GM12872 (cell line): Measurements from ENCODE around the gene EID2.

Experiments
- CTCF ChIP-seq: IDR thresholded peaks from 3 replicates; pipeline ENCODE4 v1.5.1; 2011; ENCODE audit warnings: low read depth, mild to moderate bottlenecking, low read length, moderate library complexity; ENCODE audit not compliant: insufficient read depth

The EID2 gene

DNA sequence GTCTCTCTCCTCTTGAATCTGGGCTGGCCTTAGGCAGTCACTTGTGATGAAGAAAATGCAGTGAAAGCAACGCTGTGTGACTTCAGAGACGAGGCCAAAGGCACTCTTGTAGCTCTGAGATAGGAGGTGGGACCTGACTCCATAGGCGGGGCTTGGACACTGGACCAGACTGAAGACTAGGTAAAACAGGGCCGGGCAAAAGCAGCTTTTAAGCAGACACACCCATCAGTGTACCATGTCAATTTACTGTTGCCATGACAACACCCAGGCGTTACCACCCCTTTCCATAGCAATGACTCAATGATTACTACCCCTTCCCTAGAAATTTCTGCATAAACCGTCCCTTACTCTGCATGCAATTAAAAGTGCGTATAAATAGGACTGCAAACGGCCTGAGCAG, 6.6 kb upstream of the EID2 start:
- no peak for TF ChIP-seq CTCF

GRCh38 chr19:39544911-39545310, 5.0 kb upstream of the EID2 start:
- no peak for TF ChIP-seq CTCF

- TF ChIP-seq CTCF, result no peak
Measured at GRCh38 chr19:39544226-39544903, 4.4 kb upstream of the EID2 start.

DNA sequence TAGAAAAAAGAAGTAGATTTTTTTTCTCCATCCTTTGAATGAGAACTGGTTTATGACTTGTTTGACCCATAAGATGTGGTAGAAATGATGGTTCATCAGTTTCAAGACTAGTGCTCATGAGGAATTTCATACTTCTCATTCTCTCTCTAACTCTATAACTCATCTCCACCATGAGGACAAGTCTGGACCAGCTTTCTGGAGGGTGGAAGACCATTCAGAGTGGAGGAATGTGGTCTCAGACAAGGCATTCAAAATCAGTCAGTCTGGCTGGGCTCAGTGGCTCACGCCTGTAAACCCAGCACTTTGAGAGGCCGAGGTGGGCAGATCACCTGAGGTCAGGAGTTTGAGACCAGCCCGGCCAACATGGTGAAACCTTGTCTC, 3.5 kb upstream of the EID2 start:
- no peak for TF ChIP-seq CTCF

- no peak for TF ChIP-seq CTCF
Measured at GRCh38 chr19:39542206-39542605, 2.2 kb upstream of the EID2 start.

GRCh38 chr19:39540333-39540673, 342 bp upstream of the EID2 start:
- no peak for TF ChIP-seq CTCF

- no peak for TF ChIP-seq CTCF
Measured at GRCh38 chr19:39539165-39539517, 820 bp downstream of the EID2 start.
